ENCODE data around the gene GJD3. TPM values are rescaled to one million over a fixed set of nuclear protein-coding genes. Genes with fewer than 3 reads are reported as not detected.

GJD3 gene
- total and polyA plus RNA-seq, 2 of the 4 experiments (the other 2 are of a cell fraction), result 0.10 TPM; not detected in 1

DNA sequence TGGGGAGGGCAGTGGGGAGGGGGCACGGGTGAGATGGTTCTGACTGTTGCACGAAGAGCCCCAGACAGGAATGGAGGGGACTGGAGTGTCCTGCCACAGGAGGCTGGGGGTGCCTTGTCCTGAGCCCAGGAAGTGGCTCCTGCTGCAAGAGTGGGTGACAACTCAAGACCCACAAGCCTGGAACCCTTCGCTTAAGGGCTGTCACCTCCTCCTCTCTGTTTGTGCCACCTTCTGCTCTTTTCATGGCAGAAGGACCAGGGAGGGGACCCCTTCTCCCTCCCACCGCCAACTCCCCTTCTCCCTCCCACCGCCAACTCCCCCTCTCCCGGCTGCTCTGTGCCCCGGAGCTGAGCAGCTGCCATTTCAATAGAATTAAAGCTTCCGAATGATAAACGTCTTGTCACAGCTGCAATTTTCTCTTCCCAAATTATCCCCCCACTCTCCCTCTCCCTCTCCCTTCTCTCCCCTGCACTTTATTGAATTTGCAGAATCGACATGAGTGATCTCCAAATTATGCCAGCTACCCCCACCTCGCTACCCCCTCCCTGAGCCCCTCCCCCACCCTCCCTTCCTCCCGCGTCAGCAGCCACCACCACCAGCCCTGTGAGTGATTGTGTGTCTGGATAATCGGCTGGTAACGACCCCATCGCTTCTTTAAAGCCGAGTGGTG lies 13.7 kb downstream of the GJD3 start:
- Histone ChIP-seq H2AK9ac (replicated peaks; ENCODE audit: low read depth, low read length, poor library complexity) (no peak overlapping the region), H3K36me3 (ENCODE audit: control insufficient read depth, insufficient read depth, low read length) (peaks cover 59% of the 10 kb centered on the region), H2AK5ac (ENCODE audit: low read depth, low read length) (no peak overlapping the region), H4K8ac (ENCODE audit: low read depth in 2 of 2, low read length in 2 of 2) (no peak overlapping the region), H3K9me1 (ENCODE audit: insufficient read depth, low read length) (peaks cover 13% of the 10 kb centered on the region), H3K18ac (ENCODE audit: low read depth, low read length) (no peak overlapping the region), H3K9me3 (ENCODE audit: control insufficient read depth, insufficient read depth, low read length) (no peaks in the 10 kb centered on the region), H2AFZ (replicated peaks; ENCODE audit: low read length, poor library complexity) (no peak overlapping the region), H3K4me2 (ENCODE audit: low read depth, low read length) (no peak overlapping the region), H2BK120ac (ENCODE audit: low read depth, low read length) (no peak overlapping the region), H3K56ac (ENCODE audit: extremely low read depth, insufficient read depth, low read length) (no peak overlapping the region), H3K27me3 (ENCODE audit: control insufficient read depth, insufficient read depth, low read length) (no peaks in the 10 kb centered on the region), H4K91ac (ENCODE audit: insufficient read depth, low read depth, low read length) (no peak overlapping the region), H3K14ac (replicated peaks; ENCODE audit: low read depth, low read length) (no peak overlapping the region), H3K4me3 (ENCODE audit: insufficient read depth, low read depth, low read length) (no peak overlapping the region), H3K23ac (ENCODE audit: low read depth, low read length) (no peak overlapping the region), H3K4ac (ENCODE audit: low read depth, low read length) (no peak overlapping the region; the same call in 1 of the 2 replicates), H3K9ac (ENCODE audit: low read depth, low read length) (no peak overlapping the region), H3K79me1 (ENCODE audit: low read depth in 1 of 2, low read length in 2 of 2) (peaks cover 35 to 85% of the 10 kb centered on the region in 2 experiments), H3K4me1 (ENCODE audit: control insufficient read depth, insufficient read depth, low read length) (peaks cover 37% of the 10 kb centered on the region), H2BK5ac (ENCODE audit: low read depth, low read length, poor library complexity, severe bottlenecking) (no peak overlapping the region), H2BK15ac (ENCODE audit: low read depth, low read length) (no peak overlapping the region), H4K20me1 (ENCODE audit: insufficient read depth, low read length) (peaks cover 66% of the 10 kb centered on the region), H2BK20ac (ENCODE audit: low read depth, low read length) (no peak overlapping the region), H4K5ac (ENCODE audit: low read depth, low read length) (no peak overlapping the region), H3K27ac (ENCODE audit: insufficient read depth, low read length) (no peak overlapping the region)
- intact Hi-C loops (cut with micrococcal nuclease) (no loop called here), in situ Hi-C loops (cut with MboI; ENCODE audit: low sequenced_read_pairs) (loop anchor here (5.0 to 25.0 kb wide), 4 partner anchors 49 to 1311 kb away; partner anchors contain the start of genes KRT27, KRT28 and WIPF2), dilution Hi-C loops (cut with HindIII; ENCODE audit: low sequenced_read_pairs, unreplicated experiment) (no loop called here)
- no peak for ATAC-seq (ENCODE audit: low read depth)
- DNase-seq, result no peak
- TF ChIP-seq RCOR1 (IDR thresholded peaks at IDR 0.05; ENCODE audit: insufficient replicate concordance, low read length) (no peak), RAD21 (IDR thresholded peaks at IDR 0.05; ENCODE audit: low read length) (no peak), NFE2L2 (IDR thresholded peaks at IDR 0.05; ENCODE audit: low read depth, low read length) (no peak), POLR2A (IDR thresholded peaks at IDR 0.05; ENCODE audit: low read depth, low read length) (no peak)
- TF ChIP-seq, protein P1, sequence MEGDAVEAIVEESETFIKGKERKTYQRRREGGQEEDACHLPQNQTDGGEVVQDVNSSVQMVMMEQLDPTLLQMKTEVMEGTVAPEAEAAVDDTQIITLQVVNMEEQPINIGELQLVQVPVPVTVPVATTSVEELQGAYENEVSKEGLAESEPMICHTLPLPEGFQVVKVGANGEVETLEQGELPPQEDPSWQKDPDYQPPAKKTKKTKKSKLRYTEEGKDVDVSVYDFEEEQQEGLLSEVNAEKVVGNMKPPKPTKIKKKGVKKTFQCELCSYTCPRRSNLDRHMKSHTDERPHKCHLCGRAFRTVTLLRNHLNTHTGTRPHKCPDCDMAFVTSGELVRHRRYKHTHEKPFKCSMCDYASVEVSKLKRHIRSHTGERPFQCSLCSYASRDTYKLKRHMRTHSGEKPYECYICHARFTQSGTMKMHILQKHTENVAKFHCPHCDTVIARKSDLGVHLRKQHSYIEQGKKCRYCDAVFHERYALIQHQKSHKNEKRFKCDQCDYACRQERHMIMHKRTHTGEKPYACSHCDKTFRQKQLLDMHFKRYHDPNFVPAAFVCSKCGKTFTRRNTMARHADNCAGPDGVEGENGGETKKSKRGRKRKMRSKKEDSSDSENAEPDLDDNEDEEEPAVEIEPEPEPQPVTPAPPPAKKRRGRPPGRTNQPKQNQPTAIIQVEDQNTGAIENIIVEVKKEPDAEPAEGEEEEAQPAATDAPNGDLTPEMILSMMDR (conservative IDR thresholded peaks at IDR 0.05; ENCODE audit: low read depth, low read length), result no peak
- ChIA-PET CTCF (interaction anchor here (1.0 kb wide), 1 partner anchor 32 kb away, joined by 3 read pairs; no protein-coding TSS in a partner anchor), POLR2A (ENCODE audit: unreplicated experiment) (no interaction called here)
- no TSS peak for BruUV-seq (replicated peaks)
- WGBS, 2 experiments (ENCODE audit: extremely low coverage in 2 of 2, insufficient read length in 1 of 2), result 68% methylated on average over 6 of the region's 17 CpGs; no CpG with 5 or more reads in 1 of the 2 experiments
